ENCODE results near the gene C1orf185.

C1orf185 gene

DNA sequence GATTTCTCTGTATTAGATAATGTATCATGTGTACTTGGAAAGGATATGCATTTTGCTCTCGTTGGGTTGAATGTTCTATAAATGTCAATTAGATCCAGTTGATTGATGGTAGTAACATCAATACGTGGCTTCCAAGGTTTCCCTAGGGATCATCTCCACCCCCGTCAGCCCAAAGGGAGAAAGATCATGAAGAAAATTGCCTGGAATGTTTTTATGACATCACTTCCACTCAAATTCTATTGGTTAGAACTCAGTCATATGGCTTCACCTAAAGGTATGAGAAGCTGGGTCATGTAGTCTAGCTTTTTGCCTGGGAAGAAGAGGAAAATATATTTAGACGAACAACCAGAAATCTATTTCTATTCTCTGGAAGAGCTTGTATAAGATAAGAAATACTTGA, at the start of gene C1orf185:
Gene C1orf185 (plus strand): TSS at position 253 of the 400 bp plus-strand sequence. CDS start 6 bp downstream, at position 259.
- Histone ChIP-seq H3K4me3 (ENCODE audit: low read depth in 1 of 2, low read length in 2 of 2) (no peak within 1 kb of the TSS), H3K27ac (ENCODE audit: low read length) (no peak within 1 kb of the TSS), H3K9me3 (ENCODE audit: control insufficient read depth in 1 of 2, low read length in 2 of 2) (no peaks in the 10 kb centered on the region), H3K27me3 (ENCODE audit: low read depth, low read length) (no peaks in the 10 kb centered on the region), H3K4me1 (ENCODE audit: control insufficient read depth in 1 of 2, insufficient read depth in 2 of 2, low read length in 2 of 2) (no peaks in the 10 kb centered on the region), H3K36me3 (ENCODE audit: control insufficient read depth in 1 of 2, insufficient read depth in 2 of 2, low read length in 2 of 2) (no peaks in the 10 kb centered on the region)

DNA sequence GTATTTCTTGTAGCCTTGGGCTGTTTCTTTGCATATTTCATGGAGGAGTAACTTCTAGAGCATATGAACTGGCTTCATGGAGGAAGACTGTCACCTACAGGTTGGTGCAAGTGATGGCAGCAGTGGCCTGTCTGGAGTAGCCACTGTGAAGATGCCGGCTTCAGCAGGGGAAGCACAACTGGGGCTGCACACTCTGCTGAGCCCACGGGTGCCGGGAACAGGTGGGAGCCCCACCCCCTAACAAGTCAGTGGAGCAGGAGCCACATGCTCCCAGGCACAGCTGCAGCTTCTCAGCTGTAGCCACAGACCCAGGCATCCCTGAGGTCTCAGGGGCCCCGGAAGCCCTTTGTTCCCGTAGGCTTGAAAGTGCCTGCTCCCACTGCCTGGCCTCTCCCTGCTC, 43.2 kb upstream of the C1orf185 start:
- no peak overlapping the region for H3K27ac ChIP-seq (ENCODE audit: low read length)
- H3K36me3 ChIP-seq (ENCODE audit: control insufficient read depth in 1 of 2, insufficient read depth in 2 of 2, low read length in 2 of 2): no peaks in the 10 kb centered on the region
- H3K4me1 ChIP-seq (ENCODE audit: control insufficient read depth in 1 of 2, insufficient read depth in 2 of 2, low read length in 2 of 2): no peaks in the 10 kb centered on the region
- H3K9me3 ChIP-seq (ENCODE audit: control insufficient read depth in 1 of 2, low read length in 2 of 2): no peaks in the 10 kb centered on the region
- no peak overlapping the region for H3K4me3 ChIP-seq (ENCODE audit: low read depth in 1 of 2, low read length in 2 of 2)
- no peaks in the 10 kb centered on the region for H3K27me3 ChIP-seq (ENCODE audit: low read depth, low read length)

DNA sequence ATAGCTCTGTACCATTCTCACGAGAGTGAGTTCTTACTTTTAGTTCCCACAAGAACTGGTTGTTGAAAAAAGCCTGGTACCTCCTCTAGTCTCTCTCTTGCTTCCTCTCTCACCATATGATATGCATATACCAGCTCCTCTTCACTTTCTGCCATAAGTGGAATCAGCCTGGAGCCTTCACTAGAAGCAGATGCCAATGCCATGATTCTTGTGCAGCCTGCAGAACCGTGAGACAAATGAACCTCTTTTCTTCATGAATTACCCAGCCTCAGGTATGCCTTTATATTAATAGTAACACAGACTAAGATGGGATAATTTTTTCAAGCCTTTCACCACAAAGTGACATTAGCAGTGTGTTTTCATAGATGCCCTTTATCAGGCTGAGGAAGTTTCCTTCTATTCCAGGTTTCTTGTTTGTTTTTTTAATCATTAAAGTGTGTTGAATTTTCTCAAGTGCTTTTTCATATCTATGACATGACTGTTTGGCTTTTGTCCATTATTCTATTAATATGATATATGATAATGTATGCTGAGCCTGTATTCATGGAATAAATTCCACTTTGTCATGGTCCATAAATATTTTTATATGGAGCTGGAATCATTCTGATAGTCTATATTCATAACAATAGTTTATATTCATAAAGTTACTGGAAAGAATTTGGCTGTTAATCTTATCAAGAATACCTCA, 40.7 kb upstream of the C1orf185 start:
- H3K27me3 ChIP-seq (ENCODE audit: low read depth, low read length): no peaks in the 10 kb centered on the region
- no peaks in the 10 kb centered on the region for H3K4me1 ChIP-seq (ENCODE audit: control insufficient read depth in 1 of 2, insufficient read depth in 2 of 2, low read length in 2 of 2)
- H3K36me3 ChIP-seq (ENCODE audit: control insufficient read depth in 1 of 2, insufficient read depth in 2 of 2, low read length in 2 of 2): no peaks in the 10 kb centered on the region
- no peak overlapping the region for H3K27ac ChIP-seq (ENCODE audit: low read length)
- H3K9me3 ChIP-seq (ENCODE audit: control insufficient read depth in 1 of 2, low read length in 2 of 2): no peaks in the 10 kb centered on the region
- no peak overlapping the region for H3K4me3 ChIP-seq (ENCODE audit: low read depth in 1 of 2, low read length in 2 of 2)

GRCh38 chr1:51063121-51063520, 38.9 kb upstream of the C1orf185 start:
- H3K36me3 ChIP-seq (ENCODE audit: control insufficient read depth in 1 of 2, insufficient read depth in 2 of 2, low read length in 2 of 2): no peaks in the 10 kb centered on the region
- no peaks in the 10 kb centered on the region for H3K27me3 ChIP-seq (ENCODE audit: low read depth, low read length)
- no peak overlapping the region for H3K4me3 ChIP-seq (ENCODE audit: low read depth in 1 of 2, low read length in 2 of 2)
- H3K27ac ChIP-seq (ENCODE audit: low read length): no peak overlapping the region
- no peaks in the 10 kb centered on the region for H3K9me3 ChIP-seq (ENCODE audit: control insufficient read depth in 1 of 2, low read length in 2 of 2)
- H3K4me1 ChIP-seq (ENCODE audit: control insufficient read depth in 1 of 2, insufficient read depth in 2 of 2, low read length in 2 of 2): no peaks in the 10 kb centered on the region

- H3K4me1 ChIP-seq (ENCODE audit: control insufficient read depth in 1 of 2, insufficient read depth in 2 of 2, low read length in 2 of 2): no peaks in the 10 kb centered on the region
- H3K27ac ChIP-seq (ENCODE audit: low read length): no peak overlapping the region
- no peak overlapping the region for H3K4me3 ChIP-seq (ENCODE audit: low read depth in 1 of 2, low read length in 2 of 2)
- no peaks in the 10 kb centered on the region for H3K27me3 ChIP-seq (ENCODE audit: low read depth, low read length)
- no peaks in the 10 kb centered on the region for H3K36me3 ChIP-seq (ENCODE audit: control insufficient read depth in 1 of 2, insufficient read depth in 2 of 2, low read length in 2 of 2)
- H3K9me3 ChIP-seq (ENCODE audit: control insufficient read depth in 1 of 2, low read length in 2 of 2): no peaks in the 10 kb centered on the region
Observed at GRCh38 chr1:51070011-51070410, 32.0 kb upstream of the C1orf185 start.

GRCh38 chr1:51070640-51071039, 31.4 kb upstream of the C1orf185 start:
- Histone ChIP-seq H3K27me3 (ENCODE audit: low read depth, low read length) (no peaks in the 10 kb centered on the region), H3K4me3 (ENCODE audit: low read depth in 1 of 2, low read length in 2 of 2) (no peak overlapping the region), H3K36me3 (ENCODE audit: control insufficient read depth in 1 of 2, insufficient read depth in 2 of 2, low read length in 2 of 2) (no peaks in the 10 kb centered on the region), H3K27ac (ENCODE audit: low read length) (no peak overlapping the region), H3K4me1 (ENCODE audit: control insufficient read depth in 1 of 2, insufficient read depth in 2 of 2, low read length in 2 of 2) (no peaks in the 10 kb centered on the region), H3K9me3 (ENCODE audit: control insufficient read depth in 1 of 2, low read length in 2 of 2) (no peaks in the 10 kb centered on the region)

GRCh38 chr1:51071291-51072042, 30.6 kb upstream of the C1orf185 start:
- H3K36me3 ChIP-seq (ENCODE audit: control insufficient read depth in 1 of 2, insufficient read depth in 2 of 2, low read length in 2 of 2): no peaks in the 10 kb centered on the region
- no peaks in the 10 kb centered on the region for H3K9me3 ChIP-seq (ENCODE audit: control insufficient read depth in 1 of 2, low read length in 2 of 2)
- no peaks in the 10 kb centered on the region for H3K4me1 ChIP-seq (ENCODE audit: control insufficient read depth in 1 of 2, insufficient read depth in 2 of 2, low read length in 2 of 2)
- no peak overlapping the region for H3K4me3 ChIP-seq (ENCODE audit: low read depth in 1 of 2, low read length in 2 of 2)
- no peaks in the 10 kb centered on the region for H3K27me3 ChIP-seq (ENCODE audit: low read depth, low read length)
- H3K27ac ChIP-seq (ENCODE audit: low read length): no peak overlapping the region

DNA sequence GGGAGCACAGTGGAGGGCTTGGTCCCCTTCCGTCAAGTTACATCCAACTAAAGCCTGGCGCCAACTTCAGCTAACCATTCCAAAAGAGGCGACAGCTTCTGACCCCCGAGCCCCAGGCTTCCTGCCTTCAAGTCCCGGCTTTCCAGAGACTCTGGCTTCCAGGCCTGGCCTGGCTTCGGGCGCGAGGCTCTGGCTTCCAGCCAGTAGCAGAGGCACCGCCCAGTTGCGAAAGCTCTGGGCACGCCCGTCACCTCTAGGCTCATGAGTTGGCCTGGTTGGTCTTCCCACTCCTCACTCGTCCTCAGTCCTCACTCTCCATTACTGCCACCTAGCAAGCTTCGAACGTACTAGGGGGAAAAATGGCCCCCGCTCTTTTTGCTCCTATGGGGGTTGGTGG, 30.0 kb upstream of the C1orf185 start:
- no peak overlapping the region for H3K27ac ChIP-seq (ENCODE audit: low read length)
- no peak overlapping the region for H3K4me3 ChIP-seq (ENCODE audit: low read depth in 1 of 2, low read length in 2 of 2)
- no peaks in the 10 kb centered on the region for H3K36me3 ChIP-seq (ENCODE audit: control insufficient read depth in 1 of 2, insufficient read depth in 2 of 2, low read length in 2 of 2)
- H3K4me1 ChIP-seq (ENCODE audit: control insufficient read depth in 1 of 2, insufficient read depth in 2 of 2, low read length in 2 of 2): no peaks in the 10 kb centered on the region
- H3K9me3 ChIP-seq (ENCODE audit: control insufficient read depth in 1 of 2, low read length in 2 of 2): no peaks in the 10 kb centered on the region
- no peaks in the 10 kb centered on the region for H3K27me3 ChIP-seq (ENCODE audit: low read depth, low read length)

- Histone ChIP-seq H3K4me1 (ENCODE audit: control insufficient read depth in 1 of 2, insufficient read depth in 2 of 2, low read length in 2 of 2) (no peaks in the 10 kb centered on the region), H3K27me3 (ENCODE audit: low read depth, low read length) (no peaks in the 10 kb centered on the region), H3K4me3 (ENCODE audit: low read depth in 1 of 2, low read length in 2 of 2) (no peak overlapping the region), H3K27ac (ENCODE audit: low read length) (no peak overlapping the region), H3K9me3 (ENCODE audit: control insufficient read depth in 1 of 2, low read length in 2 of 2) (no peaks in the 10 kb centered on the region), H3K36me3 (ENCODE audit: control insufficient read depth in 1 of 2, insufficient read depth in 2 of 2, low read length in 2 of 2) (no peaks in the 10 kb centered on the region)
Observed at GRCh38 chr1:51072651-51073050, 29.4 kb upstream of the C1orf185 start.

DNA sequence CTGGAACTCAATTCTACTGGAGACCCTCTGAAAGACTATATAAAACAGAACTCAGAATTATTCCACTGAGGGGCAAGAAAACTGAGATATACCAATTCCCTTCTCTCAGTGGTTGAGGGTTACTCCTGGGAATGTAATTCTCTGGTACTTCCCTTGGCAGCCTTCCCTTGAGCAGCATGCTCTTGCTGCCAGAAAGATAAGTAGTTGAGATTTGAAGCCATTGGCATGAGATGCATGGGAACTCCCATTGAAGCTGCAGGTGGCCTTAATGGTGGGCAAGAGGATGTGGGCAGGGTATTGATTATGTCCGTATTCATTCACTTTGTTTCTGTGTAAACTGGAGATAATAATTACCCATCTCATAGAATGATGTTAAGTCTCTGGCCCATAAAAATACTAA, 28.6 kb upstream of the C1orf185 start:
- no peaks in the 10 kb centered on the region for H3K4me1 ChIP-seq (ENCODE audit: control insufficient read depth in 1 of 2, insufficient read depth in 2 of 2, low read length in 2 of 2)
- H3K27ac ChIP-seq (ENCODE audit: low read length): no peak overlapping the region
- H3K27me3 ChIP-seq (ENCODE audit: low read depth, low read length): no peaks in the 10 kb centered on the region
- H3K36me3 ChIP-seq (ENCODE audit: control insufficient read depth in 1 of 2, insufficient read depth in 2 of 2, low read length in 2 of 2): no peaks in the 10 kb centered on the region
- H3K9me3 ChIP-seq (ENCODE audit: control insufficient read depth in 1 of 2, low read length in 2 of 2): no peaks in the 10 kb centered on the region
- H3K4me3 ChIP-seq (ENCODE audit: low read depth in 1 of 2, low read length in 2 of 2): no peak overlapping the region

DNA sequence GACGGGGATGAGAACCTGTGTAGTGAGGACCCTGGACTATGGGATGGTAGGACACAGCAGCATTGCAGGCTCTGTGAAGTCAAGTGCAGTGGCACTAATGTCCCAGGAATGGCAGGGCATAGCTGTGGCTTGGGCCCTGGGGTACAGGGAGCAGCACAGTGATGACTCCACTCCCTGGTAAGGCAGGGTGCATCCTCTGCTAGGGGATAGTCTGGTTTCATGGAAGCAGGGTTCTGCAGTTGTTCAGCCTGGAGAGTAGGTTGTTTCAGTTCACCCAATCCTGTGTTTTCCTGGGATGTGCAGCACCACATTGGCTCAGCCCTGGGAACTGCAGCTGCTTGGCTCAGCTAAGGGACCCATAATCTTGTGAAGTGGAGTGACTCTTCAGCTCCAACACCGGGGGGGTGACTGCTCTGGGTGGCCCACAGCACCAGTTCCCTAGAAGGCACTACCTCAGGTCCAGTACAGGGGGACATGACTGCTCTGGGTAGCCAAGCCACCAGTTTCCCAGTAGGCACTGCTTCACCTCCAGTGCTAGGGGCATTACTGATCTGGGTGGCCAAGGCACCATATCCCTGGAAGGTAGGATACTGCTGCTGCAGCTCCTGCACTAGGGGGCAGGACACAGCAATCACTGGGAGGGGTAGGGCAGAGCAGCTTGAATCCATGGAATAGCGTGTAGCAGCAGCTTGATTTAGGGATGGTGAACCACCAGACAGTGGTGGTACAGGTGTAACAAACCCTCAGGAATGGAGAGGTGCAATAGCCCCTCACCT, 15.3 kb upstream of the C1orf185 start:
- Histone ChIP-seq H3K4me1 (ENCODE audit: control insufficient read depth in 1 of 2, insufficient read depth in 2 of 2, low read length in 2 of 2) (no peaks in the 10 kb centered on the region), H3K27ac (ENCODE audit: low read length) (no peak overlapping the region), H3K9me3 (ENCODE audit: control insufficient read depth in 1 of 2, low read length in 2 of 2) (peaks cover 0 to 4% of the 10 kb centered on the region in 2 donors), H3K4me3 (ENCODE audit: low read depth in 1 of 2, low read length in 2 of 2) (no peak overlapping the region), H3K36me3 (ENCODE audit: control insufficient read depth in 1 of 2, insufficient read depth in 2 of 2, low read length in 2 of 2) (no peaks in the 10 kb centered on the region), H3K27me3 (ENCODE audit: low read depth, low read length) (no peaks in the 10 kb centered on the region)

All from muscle layer of duodenum (tissue), 2 donors.